Measurements from ENCODE around the gene NR3C1. TPM values are rescaled to one million over a fixed set of nuclear protein-coding genes. Genes with fewer than 3 reads are reported as not detected.
"Not testable (repeated sequence)": the region's sequence is repeated elsewhere in the genome, so short reads cannot be mapped to it uniquely, and the experiment has no call there.

The NR3C1 gene
- total RNA-seq, 1 experiment from 2014 or later, result 12.7 TPM

DNA sequence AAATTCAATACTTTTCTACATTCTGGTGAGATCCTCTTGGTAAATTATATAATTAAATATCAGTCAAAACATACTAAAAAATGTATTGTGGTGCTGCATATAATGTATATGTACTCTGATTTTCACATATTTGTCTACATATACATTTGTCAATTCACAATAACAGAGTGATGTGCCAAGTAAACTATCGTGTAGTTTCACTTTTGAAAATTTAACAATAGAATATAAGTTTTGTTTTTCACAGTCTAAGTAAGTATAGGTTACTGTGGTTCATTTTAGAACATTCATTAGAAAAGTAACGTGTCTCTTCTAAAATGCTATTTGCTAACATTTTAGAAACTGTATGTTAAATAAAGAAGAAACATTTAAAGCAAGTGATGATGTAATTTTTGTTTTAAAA is 73.6 kb downstream of the NR3C1 start:
- POLR2A ChIA-PET (ENCODE audit: low non-redundant PET), result interaction anchor here (0.6 kb wide), 1 partner anchor 8 kb away, joined by 3 read pairs; no protein-coding TSS in a partner anchor

DNA sequence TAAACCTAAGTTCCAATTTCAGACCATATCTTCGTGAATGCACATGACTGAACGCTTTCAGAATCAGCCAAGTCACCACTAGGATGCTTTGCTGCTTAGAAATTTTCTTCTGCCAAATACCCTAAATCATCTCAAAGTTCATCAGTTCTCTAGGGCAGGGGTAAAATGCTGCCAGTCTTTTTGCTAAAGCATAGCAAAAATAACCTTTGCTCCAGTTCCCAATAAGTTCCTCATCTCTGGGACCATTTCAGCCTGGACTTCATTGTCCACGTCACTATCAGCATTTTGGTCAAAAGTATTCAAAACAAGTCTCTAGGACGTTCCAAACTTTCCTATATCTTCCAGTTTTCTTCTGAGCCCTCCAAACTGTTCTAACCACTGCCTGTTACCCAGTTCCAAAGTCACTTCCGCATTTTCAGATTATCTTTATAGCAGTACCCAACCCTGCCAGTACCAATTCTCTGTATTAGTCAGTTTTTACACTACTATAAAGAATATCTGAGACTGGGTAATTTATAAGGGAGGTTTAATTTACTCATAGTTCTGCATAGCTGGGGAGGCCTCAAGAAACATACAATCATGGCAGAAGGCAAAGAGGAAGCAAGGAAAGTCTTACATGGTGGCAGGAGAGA is 74.8 kb downstream of the NR3C1 start:
- no peaks in the 10 kb centered on the region for H3K27me3 ChIP-seq (replicated peaks; ENCODE audit: insufficient read depth, low read depth, low read length, poor library complexity)
- no TSS peak for BruUV-seq (replicated peaks)
- DNase-seq (ENCODE audit: low spot score), result no peak
- no peaks in the 10 kb centered on the region for H3K36me3 ChIP-seq (ENCODE audit: insufficient read depth, low read length, poor library complexity, severe bottlenecking)
- intact Hi-C loops (cut with micrococcal nuclease; ENCODE audit: unreplicated experiment), result no loop called here
- ChIA-PET POLR2A (ENCODE audit: low non-redundant PET) (no interaction called here), CTCF (no interaction called here)
- no peak for TF ChIP-seq EZH2 (IDR thresholded peaks at IDR 0.05; ENCODE audit: borderline replicate concordance, low read depth, low read length, poor library complexity, severe bottlenecking)
- TF ChIP-seq, protein P1, sequence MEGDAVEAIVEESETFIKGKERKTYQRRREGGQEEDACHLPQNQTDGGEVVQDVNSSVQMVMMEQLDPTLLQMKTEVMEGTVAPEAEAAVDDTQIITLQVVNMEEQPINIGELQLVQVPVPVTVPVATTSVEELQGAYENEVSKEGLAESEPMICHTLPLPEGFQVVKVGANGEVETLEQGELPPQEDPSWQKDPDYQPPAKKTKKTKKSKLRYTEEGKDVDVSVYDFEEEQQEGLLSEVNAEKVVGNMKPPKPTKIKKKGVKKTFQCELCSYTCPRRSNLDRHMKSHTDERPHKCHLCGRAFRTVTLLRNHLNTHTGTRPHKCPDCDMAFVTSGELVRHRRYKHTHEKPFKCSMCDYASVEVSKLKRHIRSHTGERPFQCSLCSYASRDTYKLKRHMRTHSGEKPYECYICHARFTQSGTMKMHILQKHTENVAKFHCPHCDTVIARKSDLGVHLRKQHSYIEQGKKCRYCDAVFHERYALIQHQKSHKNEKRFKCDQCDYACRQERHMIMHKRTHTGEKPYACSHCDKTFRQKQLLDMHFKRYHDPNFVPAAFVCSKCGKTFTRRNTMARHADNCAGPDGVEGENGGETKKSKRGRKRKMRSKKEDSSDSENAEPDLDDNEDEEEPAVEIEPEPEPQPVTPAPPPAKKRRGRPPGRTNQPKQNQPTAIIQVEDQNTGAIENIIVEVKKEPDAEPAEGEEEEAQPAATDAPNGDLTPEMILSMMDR (conservative IDR thresholded peaks at IDR 0.05; ENCODE audit: low read depth, low read length), result no peak
- no peaks in the 10 kb centered on the region for H3K4me1 ChIP-seq (ENCODE audit: insufficient read depth, low read length, poor library complexity, severe bottlenecking)
- H3K9me3 ChIP-seq (ENCODE audit: low read depth, low read length, poor library complexity, severe bottlenecking), result peaks cover 6% of the 10 kb centered on the region
- H3K4me3 ChIP-seq (ENCODE audit: low read depth, low read length, poor library complexity, severe bottlenecking), result no peak overlapping the region
- H3K27ac ChIP-seq (ENCODE audit: low read depth, low read length, poor library complexity, severe bottlenecking), result no peak overlapping the region

More for the DNA sequence above, 73.6 kb downstream of the NR3C1 start:
- H3K27ac ChIP-seq (ENCODE audit: low read depth, low read length, poor library complexity, severe bottlenecking), result no peak overlapping the region
- H3K27me3 ChIP-seq (replicated peaks; ENCODE audit: insufficient read depth, low read depth, low read length, poor library complexity), result no peaks in the 10 kb centered on the region
- H3K36me3 ChIP-seq (ENCODE audit: insufficient read depth, low read length, poor library complexity, severe bottlenecking), result no peaks in the 10 kb centered on the region
- no peak overlapping the region for H3K4me3 ChIP-seq (ENCODE audit: low read depth, low read length, poor library complexity, severe bottlenecking)
- peaks cover 6% of the 10 kb centered on the region for H3K9me3 ChIP-seq (ENCODE audit: low read depth, low read length, poor library complexity, severe bottlenecking)
- DNase-seq (ENCODE audit: low spot score), result no peak
- no peaks in the 10 kb centered on the region for H3K4me1 ChIP-seq (ENCODE audit: insufficient read depth, low read length, poor library complexity, severe bottlenecking)
- no TSS peak for BruUV-seq (replicated peaks)
- intact Hi-C loops (cut with micrococcal nuclease; ENCODE audit: unreplicated experiment), result no loop called here
- TF ChIP-seq EZH2 (IDR thresholded peaks at IDR 0.05; ENCODE audit: borderline replicate concordance, low read depth, low read length, poor library complexity, severe bottlenecking), result no peak
- TF ChIP-seq, protein P1 (conservative IDR thresholded peaks at IDR 0.05; ENCODE audit: low read depth, low read length), result no peak
- CTCF ChIA-PET, result no interaction called here

DNA sequence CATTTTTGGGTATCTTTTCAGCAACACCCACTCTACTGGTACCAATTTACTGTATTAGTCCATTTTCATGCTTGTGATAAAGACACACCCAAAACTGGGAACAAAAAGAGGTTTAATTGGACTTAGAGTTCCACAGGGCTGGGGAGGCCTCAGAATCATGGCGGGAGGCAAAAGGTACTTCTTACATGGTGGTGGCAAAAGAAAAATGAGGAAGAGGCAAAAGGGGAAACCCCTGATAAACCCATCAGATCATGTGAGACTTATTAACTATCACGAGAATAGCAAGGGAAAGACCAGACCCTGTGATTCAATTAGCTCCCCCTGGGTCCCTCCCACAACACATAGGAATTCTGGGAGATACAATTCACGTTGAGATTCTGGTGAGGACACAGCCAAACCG is 78.4 kb downstream of the NR3C1 start:
- H3K4me1 ChIP-seq (ENCODE audit: insufficient read depth, low read length, poor library complexity, severe bottlenecking); POLR2A ChIA-PET (ENCODE audit: low non-redundant PET); H3K4me3 ChIP-seq (ENCODE audit: low read depth, low read length, poor library complexity, severe bottlenecking); H3K36me3 ChIP-seq (ENCODE audit: insufficient read depth, low read length, poor library complexity, severe bottlenecking); CTCF ChIA-PET; H3K27ac ChIP-seq (ENCODE audit: low read depth, low read length, poor library complexity, severe bottlenecking); DNase-seq (ENCODE audit: low spot score); BruUV-seq (replicated peaks); intact Hi-C loops (cut with micrococcal nuclease; ENCODE audit: unreplicated experiment); H3K27me3 ChIP-seq (replicated peaks; ENCODE audit: insufficient read depth, low read depth, low read length, poor library complexity); H3K9me3 ChIP-seq (ENCODE audit: low read depth, low read length, poor library complexity, severe bottlenecking): not testable (repeated sequence)

DNA sequence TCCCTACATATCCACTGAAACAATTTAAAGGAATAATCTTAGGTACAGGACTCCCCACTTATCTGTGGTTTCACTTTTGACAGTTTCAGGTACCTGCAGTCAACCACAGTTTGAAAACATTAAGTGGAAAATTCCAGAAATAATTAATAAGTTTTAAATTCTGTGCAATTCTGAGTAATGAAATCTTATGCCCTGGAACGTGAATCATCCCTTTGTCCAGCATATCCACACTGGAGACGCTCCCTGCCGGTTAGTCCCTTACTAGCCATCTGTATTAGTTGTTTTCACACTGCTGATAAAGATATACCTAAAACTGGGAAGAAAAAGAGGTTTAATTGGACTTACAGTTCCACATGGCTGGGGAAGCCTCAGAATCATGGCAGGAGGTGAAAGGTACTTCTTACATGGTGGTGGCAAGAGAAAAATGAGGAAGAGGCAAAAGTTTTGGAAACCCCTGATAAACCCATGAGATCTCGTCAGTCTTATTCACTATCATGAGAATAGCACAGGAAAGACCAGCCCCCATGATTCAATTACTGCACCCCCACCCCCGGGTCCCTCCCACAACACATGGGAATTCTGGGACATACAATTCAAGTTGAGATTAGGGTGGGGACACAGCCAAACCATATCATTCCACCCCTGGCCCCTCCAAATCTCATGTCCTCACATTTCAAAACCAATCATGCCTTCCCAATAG is 80.4 kb downstream of the NR3C1 start:
- intact Hi-C loops (cut with micrococcal nuclease; ENCODE audit: unreplicated experiment); H3K4me1 ChIP-seq (ENCODE audit: insufficient read depth, low read length, poor library complexity, severe bottlenecking); BruUV-seq (replicated peaks); H3K27me3 ChIP-seq (replicated peaks; ENCODE audit: insufficient read depth, low read depth, low read length, poor library complexity); DNase-seq (ENCODE audit: low spot score); H3K27ac ChIP-seq (ENCODE audit: low read depth, low read length, poor library complexity, severe bottlenecking); H3K36me3 ChIP-seq (ENCODE audit: insufficient read depth, low read length, poor library complexity, severe bottlenecking); H3K9me3 ChIP-seq (ENCODE audit: low read depth, low read length, poor library complexity, severe bottlenecking); H3K4me3 ChIP-seq (ENCODE audit: low read depth, low read length, poor library complexity, severe bottlenecking); CTCF ChIA-PET; POLR2A ChIA-PET (ENCODE audit: low non-redundant PET): not testable (repeated sequence)

Measured in A673 (cell line).